ENCODE results near the gene PSMG1.
"Not testable (repeated sequence)": the region's sequence is repeated elsewhere in the genome, so short reads cannot be mapped to it uniquely, and the experiment has no call there.

The PSMG1 gene, protein sequence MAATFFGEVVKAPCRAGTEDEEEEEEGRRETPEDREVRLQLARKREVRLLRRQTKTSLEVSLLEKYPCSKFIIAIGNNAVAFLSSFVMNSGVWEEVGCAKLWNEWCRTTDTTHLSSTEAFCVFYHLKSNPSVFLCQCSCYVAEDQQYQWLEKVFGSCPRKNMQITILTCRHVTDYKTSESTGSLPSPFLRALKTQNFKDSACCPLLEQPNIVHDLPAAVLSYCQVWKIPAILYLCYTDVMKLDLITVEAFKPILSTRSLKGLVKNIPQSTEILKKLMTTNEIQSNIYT

GRCh38 chr21:39183272-39184049 is at the start of gene PSMG1:
Gene PSMG1, minus strand, starts transcription at chr21:39183451. Its CDS starts 66 bp downstream, at chr21:39183385.
- peak; percentile 96 for DNase-seq

DNA sequence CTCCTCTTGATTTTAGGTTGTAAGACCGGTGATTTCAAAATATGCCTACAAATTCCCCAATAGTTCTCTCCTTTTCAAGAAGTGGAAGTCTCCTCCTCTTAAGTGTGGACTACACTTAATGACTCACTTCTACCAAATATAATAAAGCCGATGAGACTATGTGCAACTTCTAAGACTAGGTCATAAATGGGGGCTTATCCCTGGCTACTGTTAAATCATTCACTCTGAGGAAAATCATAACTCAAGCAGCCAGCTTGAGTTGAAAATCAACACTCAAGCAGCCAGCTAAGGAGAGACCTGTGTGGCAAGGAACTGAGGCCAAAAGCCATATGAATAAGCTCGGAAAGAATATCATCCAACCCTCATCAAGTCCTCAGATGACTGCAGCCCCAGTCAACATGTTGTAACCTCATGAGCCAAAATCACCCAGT is 49.6 kb upstream of the PSMG1 start:
- no peak for DNase-seq

GRCh38 chr21:39224930-39225329 is 41.7 kb upstream of the PSMG1 start:
- no peak for DNase-seq

DNA sequence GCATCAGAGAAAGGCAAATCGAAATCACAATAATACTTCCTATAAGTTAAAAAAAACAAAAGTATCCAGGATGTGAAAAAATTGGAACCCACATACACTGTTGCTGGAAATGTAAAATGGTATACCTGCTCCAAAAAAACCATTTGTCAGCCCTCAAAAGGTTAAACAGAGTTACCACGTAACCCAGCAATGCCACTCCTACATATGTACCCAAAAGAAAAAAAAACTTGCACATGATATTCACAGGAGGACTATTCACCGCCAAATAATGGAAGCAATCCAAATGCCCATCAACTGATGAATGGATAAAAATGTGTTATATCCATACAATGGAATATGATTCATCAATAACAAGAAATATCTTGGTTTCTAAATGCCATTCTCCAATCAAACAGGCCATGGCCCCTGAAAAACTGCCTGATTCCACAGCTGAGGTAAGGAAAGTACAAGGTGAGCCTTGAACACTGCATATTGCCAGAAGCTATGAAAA is 38.8 kb upstream of the PSMG1 start:
- no peak for DNase-seq

DNA sequence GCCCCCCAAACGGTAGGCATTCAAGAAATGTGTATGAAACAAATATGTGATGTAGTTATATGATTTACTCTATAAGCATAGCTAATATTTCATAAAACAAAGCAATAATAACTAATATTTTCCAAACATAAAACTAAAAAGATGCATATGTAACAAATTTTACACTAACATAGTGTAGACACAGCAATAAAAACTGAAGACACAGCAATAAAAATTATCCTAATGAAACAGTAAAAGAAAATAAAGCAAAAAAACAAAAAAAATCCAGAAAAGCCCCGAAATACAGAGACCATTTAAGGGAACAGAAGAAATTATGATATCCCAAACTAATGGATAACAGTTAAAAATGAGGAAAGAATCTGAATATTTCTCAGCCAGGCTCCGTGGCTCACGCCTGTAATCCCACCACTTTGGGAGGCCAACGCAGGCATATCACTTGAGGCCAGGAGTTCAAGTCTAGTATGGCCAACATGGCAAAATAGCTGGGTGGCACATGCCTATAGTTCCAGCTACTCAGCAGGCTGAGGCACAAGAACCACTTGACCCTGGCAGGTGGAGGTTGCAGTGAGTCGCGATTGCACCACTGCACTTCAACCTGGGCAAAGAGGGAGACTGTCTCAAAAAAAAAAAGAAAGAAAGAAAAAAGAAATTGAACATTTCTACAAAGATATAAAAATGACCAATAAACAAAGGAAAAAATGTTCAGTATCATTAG is 38.2 kb upstream of the PSMG1 start:
- DNase-seq = no peak

DNA sequence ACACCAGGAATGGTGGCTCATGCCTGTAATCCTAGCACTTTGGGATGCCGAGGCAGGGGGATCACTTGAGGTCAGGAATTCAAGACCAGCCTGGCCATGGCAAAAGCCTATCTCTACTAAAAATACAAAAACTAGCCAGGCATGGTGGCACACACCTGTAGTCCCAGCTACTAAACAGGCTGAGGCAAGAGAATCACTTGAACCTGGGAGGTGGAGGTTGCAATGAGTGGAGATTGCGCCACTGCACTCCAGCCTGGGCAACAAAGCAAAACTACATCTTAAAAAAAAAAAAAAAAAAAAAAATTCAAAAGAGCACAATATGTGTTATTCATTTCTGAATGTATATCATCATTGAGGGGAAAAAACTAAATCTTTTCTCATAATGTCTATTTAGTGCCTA is 37.6 kb upstream of the PSMG1 start:
- DNase-seq = not testable (repeated sequence)

GRCh38 chr21:39220150-39220549 is 36.9 kb upstream of the PSMG1 start:
- no peak for DNase-seq

DNA sequence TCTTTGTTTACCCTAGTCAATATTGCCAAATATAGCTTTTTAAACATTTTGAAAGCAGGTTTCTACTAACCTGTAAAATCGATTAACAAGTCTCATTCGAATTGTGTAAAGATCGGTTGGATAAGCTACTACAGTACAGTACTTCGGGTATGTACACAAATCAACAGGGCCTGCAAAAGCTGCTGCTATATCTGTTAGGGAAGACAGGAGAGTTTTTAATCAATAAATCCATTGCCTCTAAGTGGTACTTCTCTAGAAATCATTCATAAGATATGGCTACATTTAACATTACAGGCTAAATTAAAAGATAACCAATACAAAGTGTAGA is 34.8 kb upstream of the PSMG1 start:
- no peak for DNase-seq

DNA sequence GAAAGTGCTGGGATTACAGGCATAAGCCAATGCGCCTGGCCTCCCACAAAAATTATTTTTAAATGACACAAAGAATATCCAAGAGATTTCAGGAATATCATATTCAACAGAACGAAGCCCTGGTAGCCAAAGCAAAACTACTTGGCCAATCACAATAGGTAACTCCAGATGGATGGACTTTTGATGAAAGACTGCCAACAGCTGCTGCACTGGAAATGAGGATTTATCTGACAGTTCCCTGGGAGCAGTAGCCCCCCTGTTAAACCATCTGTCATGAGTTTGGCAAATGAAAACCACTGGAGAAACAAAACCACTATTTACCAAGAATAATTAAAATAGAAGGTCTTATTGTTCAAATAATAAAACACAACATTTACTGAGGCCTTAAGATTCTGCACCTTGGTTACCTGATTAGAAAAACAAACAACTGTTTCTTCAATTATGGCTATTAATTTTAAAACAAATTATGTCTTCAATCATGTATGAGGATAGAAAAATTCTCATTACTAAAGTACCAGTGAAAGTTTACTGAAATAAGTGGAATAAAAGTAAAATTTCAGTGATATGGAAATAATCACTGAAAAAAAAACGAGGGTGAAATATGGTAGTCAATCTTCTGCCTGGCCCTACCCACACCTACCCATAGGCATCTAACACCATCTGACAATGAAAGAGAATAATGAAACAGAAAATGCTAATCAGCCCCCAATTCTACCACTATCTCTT is 34.3 kb upstream of the PSMG1 start:
- DNase-seq = no peak

GRCh38 chr21:39216290-39216689 is 33.0 kb upstream of the PSMG1 start:
- no peak for DNase-seq

- DNase-seq = no peak
Observed at GRCh38 chr21:39215078-39215477, 31.8 kb upstream of the PSMG1 start.

DNA sequence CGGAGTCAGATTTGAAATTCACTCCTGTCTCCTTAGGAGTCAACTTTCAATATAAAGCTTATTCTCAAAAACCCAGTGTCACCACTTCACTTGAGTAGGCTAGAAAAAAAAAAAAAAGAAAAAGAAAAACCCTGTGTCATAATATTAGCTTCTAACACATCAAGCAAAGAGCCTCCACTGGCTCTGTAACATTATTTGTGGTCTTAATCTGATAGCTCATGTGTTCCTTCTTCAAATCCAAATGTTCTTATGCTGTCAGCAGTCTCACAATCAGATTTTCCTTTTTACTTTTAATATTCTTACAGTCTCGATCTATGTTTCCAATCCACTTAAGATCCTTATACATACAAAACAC is 26.1 kb upstream of the PSMG1 start:
- DNase-seq = no peak

- no peak for DNase-seq
Observed at GRCh38 chr21:39208624-39209333, 25.5 kb upstream of the PSMG1 start.

DNA sequence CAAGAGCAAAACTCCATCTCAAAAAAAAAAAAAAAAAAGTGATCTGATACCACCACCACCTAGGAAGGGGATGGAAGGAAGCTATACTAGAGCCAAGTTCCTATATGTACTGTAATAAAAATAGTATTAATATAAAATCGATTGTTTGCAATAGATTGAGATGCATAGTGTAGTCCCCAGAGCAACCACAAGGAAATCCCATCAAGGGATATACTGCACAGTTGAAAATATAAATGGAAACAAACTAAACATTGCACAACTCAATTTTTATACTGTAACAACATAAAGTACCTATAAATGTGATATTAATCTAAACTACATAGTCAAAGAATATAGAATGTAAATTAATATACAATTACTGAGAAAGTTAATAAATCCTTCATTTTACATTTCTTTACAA is 20.9 kb upstream of the PSMG1 start:
- DNase-seq = no peak

DNA sequence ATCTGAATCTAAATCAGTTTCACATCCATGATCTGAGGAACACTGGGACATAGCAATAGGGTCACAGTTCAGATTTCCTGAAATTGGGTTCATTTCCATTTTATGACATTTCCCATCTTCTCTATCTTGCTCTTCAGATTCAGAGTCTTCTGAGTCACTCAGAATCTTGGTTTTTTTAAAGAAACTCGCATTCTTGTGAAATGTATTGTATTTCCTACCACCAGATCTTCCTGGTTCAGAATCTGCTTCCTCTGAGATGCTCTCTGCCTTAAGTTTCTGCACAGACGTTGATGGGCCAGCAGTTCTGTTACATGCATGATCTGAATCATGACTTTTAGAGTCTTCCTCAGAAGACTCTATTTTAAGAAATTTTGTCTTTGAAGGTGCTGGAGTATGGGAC is 15.5 kb upstream of the PSMG1 start:
- no peak for DNase-seq

DNA sequence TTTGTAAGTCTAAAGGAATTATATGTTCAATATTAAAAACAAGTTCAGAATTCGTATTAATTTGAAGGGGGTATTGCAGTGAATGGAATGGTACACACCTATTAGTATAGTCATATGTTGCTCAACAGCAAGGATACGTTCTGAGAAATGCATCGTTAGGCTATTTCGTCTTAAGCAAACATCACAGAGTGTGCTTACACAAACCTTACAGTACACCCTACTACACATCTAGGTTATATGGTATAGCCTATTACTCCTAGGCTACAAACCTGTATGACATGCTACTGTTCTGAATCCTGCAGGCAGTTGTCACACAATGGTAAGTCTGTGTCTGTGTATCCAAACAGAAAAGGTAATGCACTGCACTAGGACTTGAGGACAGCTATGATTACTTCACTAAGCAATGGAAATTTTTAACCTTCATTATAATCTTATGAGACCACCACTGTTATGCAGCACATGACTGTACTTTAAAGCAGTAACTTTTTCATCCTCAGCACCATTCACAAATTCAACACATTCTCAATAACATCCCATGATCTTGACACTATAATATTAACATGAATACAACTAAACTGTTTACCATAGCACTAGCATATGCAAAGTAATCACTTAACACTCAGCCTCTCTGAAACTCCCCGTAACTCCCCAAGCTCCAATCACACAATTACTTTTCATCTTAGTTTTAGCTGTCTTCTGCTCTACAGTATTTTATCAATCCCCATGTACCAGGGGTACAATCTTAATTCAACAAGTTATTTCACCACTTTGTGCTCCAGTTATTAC is 14.4 kb upstream of the PSMG1 start:
- no peak for DNase-seq

DNA sequence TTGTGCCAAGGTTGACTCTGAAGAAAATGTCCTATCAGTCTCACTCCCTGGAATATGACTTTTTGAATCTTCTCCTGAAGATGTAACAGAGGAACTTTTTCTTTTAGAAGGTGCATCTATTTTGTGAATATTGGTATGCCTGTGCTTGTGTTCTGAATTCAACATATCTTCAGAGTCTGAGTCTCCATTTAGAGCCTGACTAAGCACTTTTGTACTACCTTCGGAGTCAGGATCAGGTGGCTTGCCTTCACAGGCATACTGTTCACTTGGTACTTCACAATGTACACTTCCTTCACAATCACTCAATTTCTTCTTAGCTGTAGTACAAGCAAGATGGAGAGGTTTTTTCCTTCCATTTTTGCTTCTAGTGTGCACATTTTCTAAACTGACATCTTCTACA is 13.6 kb upstream of the PSMG1 start:
- DNase-seq = no peak

GRCh38 chr21:39196310-39196709 is 13.1 kb upstream of the PSMG1 start:
- no peak for DNase-seq

DNA sequence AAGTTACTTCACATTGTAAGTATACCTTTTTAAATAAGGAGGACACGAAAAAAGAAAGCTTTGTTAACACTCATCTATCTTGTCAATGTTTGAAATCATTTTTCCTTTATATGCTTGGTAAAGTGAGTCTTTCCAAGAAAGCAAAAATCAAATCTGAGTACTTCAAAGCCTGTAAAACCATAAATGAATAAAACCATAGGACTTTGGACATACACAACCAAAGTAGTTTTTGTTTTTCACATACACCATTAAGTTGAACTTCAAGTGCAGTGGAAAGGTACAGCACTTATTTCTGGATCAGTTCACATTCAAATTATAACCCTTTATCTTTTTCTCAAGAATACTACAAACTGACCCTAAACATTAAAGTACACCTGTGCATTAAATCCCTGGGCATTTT is 10.1 kb upstream of the PSMG1 start:
- DNase-seq = no peak

- DNase-seq = no peak
Observed at GRCh38 chr21:39189857-39190604, 6.8 kb upstream of the PSMG1 start.

Measured in stimulated activated CD4-positive, alpha-beta T cell treated with anti-CD3 and anti-CD28 coated beads, Interleukin-12 subunit alpha, Interleukin-12 subunit beta, amount 100 ng/mL, for 4 hours (primary cell).